Testis (tissue), 3 donors: Measurements from ENCODE around the gene GDI1. TPM values are rescaled to one million over a fixed set of nuclear protein-coding genes. Genes with fewer than 3 reads are reported as not detected.

Experiments
- DNase-seq: peaks from one replicate; pipeline ENCODE4 v3.0.0-alpha.2; 2019
- H3K27ac ChIP-seq, 2 donors: fragments of 200-600 bp; sonication (generic); one replicate each; pipeline ENCODE4 v1.5.1; 2019
- H3K27me3 ChIP-seq: fragments of 200-600 bp; sonication (generic); one replicate; pipeline ENCODE4 v1.5.1; 2019
- H3K36me3 ChIP-seq: fragments of 200-600 bp; sonication (generic); one replicate; pipeline ENCODE4 v1.5.1; 2017; ENCODE audit warnings: low read depth; ENCODE audit errors: missing control alignments
- H3K4me1 ChIP-seq: fragments of 200-600 bp; sonication (generic); one replicate; pipeline ENCODE4 v1.5.1; 2019
- H3K4me3 ChIP-seq, 2 donors: fragments of 200-600 bp; sonication (generic); one replicate each; pipeline ENCODE4 v1.5.1; 2017 to 2019
- H3K9me3 ChIP-seq: fragments of 200-600 bp; sonication (generic); one replicate; pipeline ENCODE4 v1.5.1; 2017
- POLR2A ChIP-seq: fragments of 450-650 bp; IDR thresholded peaks from one replicate; pipeline ENCODE4 v1.6.1; 2017; ENCODE audit warnings: antibody characterized with exemption, mild to moderate bottlenecking, moderate library complexity
- WGBS, 2 donors: methylation state at CpG; one replicate each; pipeline ENCODE4 v1.1.5; 2018; 5-methylcytosine and 5-hydroxymethylcytosine counted together
- intact Hi-C: fragments of 100-400 bp; cut with DNase I; formaldehyde crosslinking; loops from one replicate; pipeline ENCODE4 v1.15.1; 2023; ENCODE audit warnings: low total_unique reads
- polyA plus RNA-seq: library from polyadenylated mRNA; stranded (reverse); fragments of 350-450 nt; fragmentation: Illumina TruSeq; extraction: RNeasy Lipid Tissue Mini Kit (QIAGEN cat#74804); gene quantifications from one replicate; pipeline ENCODE4 v1.2.3, GENCODE V29; 2014; ENCODE audit warnings: low read depth, low replicate concordance; ENCODE audit not compliant: insufficient read depth
- total RNA-seq, 2 donors: library from RNA; depleted of rRNA; stranded (reverse); fragments of >200 nt; gene quantifications; one replicate each; pipeline ENCODE4 v1.2.3, GENCODE V29; 2016
- TF ChIP-seq, protein P1 (sequence below), 3 experiments: fragments of 450-650 bp in 2 of 3; fragments of 200-600 bp in 1 of 3; sonication (generic) in 1 of 3; IDR thresholded peaks; one replicate each; pipeline ENCODE4 v1.5.1; 2016 to 2019; ENCODE audit warnings: antibody characterized with exemption in 3 of 3, mild to moderate bottlenecking in 2 of 3, moderate library complexity in 1 of 3

GDI1 gene
- total and polyA plus RNA-seq, 3 donors from 2014 or later: 118 to 162 (median 158) TPM

- intact Hi-C loops: no loop called here
- Histone ChIP-seq H3K4me3 (no peak overlapping the region), H3K36me3 (no peaks in the 10 kb centered on the region), H3K27ac (peak overlapping the region; percentile 72 to 83), H3K27me3 (no peaks in the 10 kb centered on the region), H3K9me3 (no peaks in the 10 kb centered on the region), H3K4me1 (peaks cover 5% of the 10 kb centered on the region)
- no peak for TF ChIP-seq POLR2A
- 5 to 10% methylated on average over 8 to 9 of the region's 10 CpGs for WGBS, 2 donors
- DNase-seq: no peak
These were observed 6.5 kb downstream of the GDI1 start for GRCh38 chrX:154443479-154443910.

GRCh38 chrX:154443992-154444754 is 7.2 kb downstream of the GDI1 start, which contains the start of gene FAM50A:
TSS of gene FAM50A (plus strand) at chrX:154444141. CDS start at chrX:154444236, 95 bp downstream.
- no peak for TF ChIP-seq POLR2A
- TF ChIP-seq, protein P1, sequence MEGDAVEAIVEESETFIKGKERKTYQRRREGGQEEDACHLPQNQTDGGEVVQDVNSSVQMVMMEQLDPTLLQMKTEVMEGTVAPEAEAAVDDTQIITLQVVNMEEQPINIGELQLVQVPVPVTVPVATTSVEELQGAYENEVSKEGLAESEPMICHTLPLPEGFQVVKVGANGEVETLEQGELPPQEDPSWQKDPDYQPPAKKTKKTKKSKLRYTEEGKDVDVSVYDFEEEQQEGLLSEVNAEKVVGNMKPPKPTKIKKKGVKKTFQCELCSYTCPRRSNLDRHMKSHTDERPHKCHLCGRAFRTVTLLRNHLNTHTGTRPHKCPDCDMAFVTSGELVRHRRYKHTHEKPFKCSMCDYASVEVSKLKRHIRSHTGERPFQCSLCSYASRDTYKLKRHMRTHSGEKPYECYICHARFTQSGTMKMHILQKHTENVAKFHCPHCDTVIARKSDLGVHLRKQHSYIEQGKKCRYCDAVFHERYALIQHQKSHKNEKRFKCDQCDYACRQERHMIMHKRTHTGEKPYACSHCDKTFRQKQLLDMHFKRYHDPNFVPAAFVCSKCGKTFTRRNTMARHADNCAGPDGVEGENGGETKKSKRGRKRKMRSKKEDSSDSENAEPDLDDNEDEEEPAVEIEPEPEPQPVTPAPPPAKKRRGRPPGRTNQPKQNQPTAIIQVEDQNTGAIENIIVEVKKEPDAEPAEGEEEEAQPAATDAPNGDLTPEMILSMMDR (IDR thresholded peaks at IDR 0.05): no peak
- DNase-seq: peak; percentile 82
- H3K27me3 ChIP-seq: no peaks in the 10 kb centered on the region
- H3K4me1 ChIP-seq: peaks cover 5% of the 10 kb centered on the region
- no peaks in the 10 kb centered on the region for H3K36me3 ChIP-seq
- no peaks in the 10 kb centered on the region for H3K9me3 ChIP-seq
- peak within 1 kb of the TSS; percentile 57 to 58 for H3K4me3 ChIP-seq
- H3K27ac ChIP-seq: peak within 1 kb of the TSS; percentile 76 to 83
- intact Hi-C loops: no loop called here
- no CpG with 5 or more reads among the region's 94 CpGs for WGBS, 2 donors

DNA sequence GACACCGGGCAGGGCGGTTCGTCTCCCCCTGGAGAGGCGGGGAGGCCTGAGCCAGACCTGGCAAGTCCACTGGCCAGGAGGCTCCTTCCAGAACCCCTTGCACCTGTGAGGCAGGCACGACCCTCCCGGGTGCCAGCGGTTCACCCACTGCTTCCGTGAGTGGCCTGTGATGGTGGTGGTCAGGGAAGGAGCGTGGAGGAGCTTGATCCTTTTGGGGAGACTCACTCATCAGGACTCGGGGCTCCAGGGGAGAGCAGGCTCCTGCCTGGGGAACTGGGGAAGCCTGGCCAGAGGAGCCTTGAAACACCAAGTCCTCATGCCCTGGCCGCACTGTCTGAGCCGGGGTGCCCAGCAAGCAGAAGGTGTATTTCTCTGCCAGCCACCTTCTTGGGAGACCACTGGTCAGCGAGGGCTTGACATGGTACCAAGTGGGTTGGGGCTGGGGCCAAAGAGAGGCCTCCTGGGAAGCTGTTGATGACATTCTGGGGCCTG is 7.8 kb downstream of the GDI1 start:
- no peak for DNase-seq
- H3K4me3 ChIP-seq: peak overlapping the region; percentile 57 to 58
- no peaks in the 10 kb centered on the region for H3K36me3 ChIP-seq
- intact Hi-C loops: no loop called here
- H3K27ac ChIP-seq: peak overlapping the region; percentile 76 to 83
- WGBS, 2 donors: 74% methylated on average over 9 of the region's 13 CpGs; no CpG with 5 or more reads in 1 of the 2 donors
- H3K9me3 ChIP-seq: no peaks in the 10 kb centered on the region
- TF ChIP-seq, protein P1 (IDR thresholded peaks at IDR 0.05): no peak
- no peak for TF ChIP-seq POLR2A
- H3K4me1 ChIP-seq: peaks cover 5% of the 10 kb centered on the region
- no peaks in the 10 kb centered on the region for H3K27me3 ChIP-seq

DNA sequence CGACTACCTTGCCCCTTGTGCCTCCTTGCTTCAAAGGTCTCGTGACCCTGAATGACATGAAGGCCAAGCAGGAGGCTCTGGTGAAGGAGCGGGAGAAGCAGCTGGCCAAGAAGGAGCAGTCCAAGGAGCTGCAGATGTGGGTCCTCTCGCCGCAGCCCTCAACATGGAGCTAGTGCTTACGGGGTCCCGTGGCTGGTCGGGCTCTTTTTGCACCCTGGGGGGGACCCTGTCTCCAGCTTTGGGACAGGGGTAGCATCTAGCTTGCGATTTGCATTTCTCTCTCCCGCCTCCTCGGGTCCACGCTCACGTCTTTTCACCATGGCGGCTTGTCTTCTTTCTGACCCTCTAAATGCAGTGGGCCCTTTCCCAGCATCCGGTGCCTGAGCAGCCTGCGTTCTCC is 8.8 kb downstream of the GDI1 start:
- 88 to 95% methylated on average over 7 to 10 of the region's 16 CpGs for WGBS, 2 donors
- Histone ChIP-seq H3K4me3 (no peak overlapping the region), H3K4me1 (peaks cover 5% of the 10 kb centered on the region), H3K36me3 (no peaks in the 10 kb centered on the region), H3K27ac (no peak overlapping the region), H3K9me3 (no peaks in the 10 kb centered on the region), H3K27me3 (no peaks in the 10 kb centered on the region)
- no peak for TF ChIP-seq POLR2A
- TF ChIP-seq, protein P1 (IDR thresholded peaks at IDR 0.05): no peak
- no peak for DNase-seq
- intact Hi-C loops: no loop called here

- intact Hi-C loops: no loop called here
- H3K9me3 ChIP-seq: no peaks in the 10 kb centered on the region
- TF ChIP-seq, protein P1 (IDR thresholded peaks at IDR 0.05): no peak
- no peak overlapping the region for H3K27ac ChIP-seq
- H3K36me3 ChIP-seq: no peaks in the 10 kb centered on the region
- H3K4me1 ChIP-seq: peaks cover 5% of the 10 kb centered on the region
- H3K27me3 ChIP-seq: no peaks in the 10 kb centered on the region
- WGBS, 2 donors: 97 to 99% methylated on average over 6 to 9 of the region's 12 CpGs
- H3K4me3 ChIP-seq: no peak overlapping the region
- no peak for DNase-seq
These were observed 9.5 kb downstream of the GDI1 start for GRCh38 chrX:154446430-154446829.
